GM19468 (cell line): Measurements from ENCODE around the gene IPPK.
"Not testable (repeated sequence)": the region's sequence is repeated elsewhere in the genome, so short reads cannot be mapped to it uniquely, and the experiment has no call there.

Source experiments
- ATAC-seq: cut with Tn5 transposase; IDR thresholded peaks from one replicate; pipeline ENCODE4 v1.9.1; 2021; ENCODE audit warnings: mild to moderate bottlenecking, moderate library complexity, moderate number of reproducible peaks; ENCODE audit not compliant: unreplicated experiment; ENCODE audit errors: extremely low read depth

IPPK gene

GRCh38 chr9:92640398-92641091, 29.4 kb downstream of the IPPK start:
- ATAC-seq = no peak

GRCh38 chr9:92639791-92640271, 30.1 kb downstream of the IPPK start:
- ATAC-seq = no peak

- ATAC-seq = no peak
Measured at GRCh38 chr9:92639124-92639523, 30.8 kb downstream of the IPPK start.

GRCh38 chr9:92638621-92639101, 31.3 kb downstream of the IPPK start:
- ATAC-seq = no peak

- no peak for ATAC-seq
Measured at GRCh38 chr9:92637886-92638620, 31.9 kb downstream of the IPPK start.

GRCh38 chr9:92637326-92637725, 32.6 kb downstream of the IPPK start:
- no peak for ATAC-seq

GRCh38 chr9:92636627-92637026, 33.3 kb downstream of the IPPK start:
- no peak for ATAC-seq

- ATAC-seq = no peak
Measured at GRCh38 chr9:92635760-92636159, 34.2 kb downstream of the IPPK start.

GRCh38 chr9:92634712-92635605, 35.0 kb downstream of the IPPK start:
- ATAC-seq = no peak

- no peak for ATAC-seq
Measured at GRCh38 chr9:92633614-92634278, 36.2 kb downstream of the IPPK start.

- no peak for ATAC-seq
Measured at GRCh38 chr9:92632641-92633040, 37.3 kb downstream of the IPPK start.

GRCh38 chr9:92631452-92632343, 38.2 kb downstream of the IPPK start:
- ATAC-seq = no peak

GRCh38 chr9:92627651-92628050, 42.3 kb downstream of the IPPK start:
- no peak for ATAC-seq

GRCh38 chr9:92626484-92626883, 43.4 kb downstream of the IPPK start:
- ATAC-seq = no peak

- not testable (repeated sequence) for ATAC-seq
Measured at GRCh38 chr9:92623936-92624335, 46.0 kb downstream of the IPPK start.

GRCh38 chr9:92620845-92621244, 49.1 kb downstream of the IPPK start:
- ATAC-seq = no peak

- ATAC-seq = no peak
Measured at GRCh38 chr9:92619601-92620300, 50.2 kb downstream of the IPPK start.

GRCh38 chr9:92618633-92619225, 51.2 kb downstream of the IPPK start:
- ATAC-seq = no peak
